IPS-NIHi7 (cell line): Measurements from ENCODE around the gene TMEM54.

Source experiments
- DNase-seq: peaks from one replicate; pipeline ENCODE4 v3.0.0; 2012; ENCODE audit warnings: mixed read lengths; ENCODE audit errors: extremely low spot score

TMEM54 gene

DNA sequence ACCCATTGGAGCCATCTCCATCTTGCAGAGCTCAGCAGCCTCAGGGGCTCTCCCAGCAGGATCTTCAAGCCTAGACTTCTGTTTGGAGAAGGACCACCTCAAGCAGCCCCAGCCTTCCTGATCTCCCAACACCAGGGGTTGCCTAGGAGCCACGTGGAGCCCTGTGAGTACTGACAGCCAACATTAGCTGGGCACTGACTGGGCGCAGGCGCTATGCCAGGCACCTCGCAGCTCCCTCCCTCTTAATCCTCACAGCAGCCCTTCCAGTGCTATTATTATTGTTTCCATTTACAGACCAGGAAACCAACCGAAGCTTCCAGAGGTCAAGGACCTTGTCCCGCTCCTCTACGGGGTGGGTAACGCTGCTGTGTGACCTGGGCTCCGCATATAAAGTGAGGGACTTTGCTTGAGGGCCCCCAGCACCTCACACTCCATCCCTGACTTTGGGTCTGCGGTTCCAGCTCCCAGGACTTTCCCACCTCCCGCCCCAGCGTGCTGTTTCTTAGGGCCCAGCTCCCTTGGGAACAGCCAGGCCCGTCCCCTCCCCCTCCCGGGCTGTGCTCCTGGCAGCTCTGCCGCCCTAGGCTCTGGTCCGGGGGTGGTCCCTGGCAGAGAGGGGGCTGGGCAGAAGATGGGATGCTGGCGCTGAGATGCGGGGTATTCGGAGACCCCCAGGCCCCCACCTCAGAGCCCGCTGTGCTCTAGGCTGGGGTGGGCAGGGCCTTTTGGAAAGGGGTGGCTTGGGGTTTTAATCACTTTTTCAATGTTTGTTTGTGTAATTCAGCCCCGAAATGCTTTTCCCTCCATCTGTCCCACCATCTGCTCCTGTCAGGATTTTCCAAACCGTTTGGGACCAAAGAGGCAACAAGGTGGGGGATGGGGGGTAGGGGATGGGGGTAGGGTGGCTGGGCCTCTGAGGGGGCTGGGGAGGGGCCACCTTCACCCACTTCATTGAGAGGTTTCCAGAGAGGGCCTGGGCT, 19.0 kb downstream of the TMEM54 start:
- no peak for DNase-seq

DNA sequence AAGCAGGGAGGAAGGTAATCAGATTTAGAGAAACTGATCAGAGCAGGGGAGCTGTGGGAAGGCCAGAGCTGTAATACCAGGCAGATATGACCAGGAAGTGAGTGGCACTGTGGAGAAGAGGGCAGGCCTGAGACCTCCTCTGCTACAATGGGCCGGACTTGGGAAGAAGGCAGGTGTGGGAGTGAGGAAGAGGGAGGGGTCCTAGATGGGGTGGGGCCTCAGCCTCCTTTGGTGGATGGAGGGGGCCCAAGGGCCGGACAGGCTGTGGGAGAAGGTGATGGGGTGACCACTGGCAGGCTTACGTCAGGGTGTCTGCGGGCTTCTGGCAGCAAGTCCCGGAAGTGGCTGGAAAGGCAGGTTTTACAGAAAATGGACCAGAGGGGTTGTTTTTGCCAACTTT, 19.9 kb downstream of the TMEM54 start:
- no peak for DNase-seq

DNA sequence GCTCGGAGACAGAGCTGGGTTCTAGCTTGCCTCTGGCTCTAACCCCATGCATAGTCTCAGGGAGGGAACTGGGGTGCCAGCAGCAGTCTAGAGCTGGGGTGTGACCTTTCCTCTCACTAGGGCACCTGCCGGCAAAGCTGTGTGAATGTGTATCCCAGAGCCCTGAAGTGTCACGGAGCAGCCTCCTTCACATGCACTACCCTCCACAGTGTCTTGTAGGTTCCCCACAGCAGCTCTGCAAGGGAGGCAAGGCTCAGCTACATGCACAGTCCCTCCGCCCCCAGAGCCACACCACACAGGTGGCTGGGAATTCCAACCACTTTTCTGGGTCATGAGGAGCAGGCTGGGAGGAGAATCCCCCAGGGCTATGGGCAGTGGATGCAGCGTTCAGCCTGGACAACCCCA, 22.6 kb downstream of the TMEM54 start:
- no peak for DNase-seq

DNA sequence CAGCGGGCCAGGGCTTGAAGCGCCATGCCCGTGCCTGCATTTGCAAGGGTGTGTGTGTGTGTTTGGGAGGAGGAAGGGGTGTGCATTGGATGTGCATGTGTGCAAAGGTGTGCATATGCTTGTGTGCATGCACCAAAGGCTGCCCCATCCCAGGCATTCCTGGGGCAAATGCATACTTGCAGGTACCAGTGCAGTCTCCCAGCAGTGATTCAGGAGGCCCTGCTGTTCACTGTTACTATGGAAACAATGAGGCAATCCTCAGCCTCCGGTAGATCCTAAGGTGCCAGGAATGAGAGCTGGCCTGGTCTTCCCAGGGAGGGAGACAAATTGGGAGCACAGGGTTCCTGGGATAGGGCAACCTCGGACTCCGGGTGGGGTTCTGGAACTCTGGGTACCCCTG, 23.0 kb downstream of the TMEM54 start:
- no peak for DNase-seq

DNA sequence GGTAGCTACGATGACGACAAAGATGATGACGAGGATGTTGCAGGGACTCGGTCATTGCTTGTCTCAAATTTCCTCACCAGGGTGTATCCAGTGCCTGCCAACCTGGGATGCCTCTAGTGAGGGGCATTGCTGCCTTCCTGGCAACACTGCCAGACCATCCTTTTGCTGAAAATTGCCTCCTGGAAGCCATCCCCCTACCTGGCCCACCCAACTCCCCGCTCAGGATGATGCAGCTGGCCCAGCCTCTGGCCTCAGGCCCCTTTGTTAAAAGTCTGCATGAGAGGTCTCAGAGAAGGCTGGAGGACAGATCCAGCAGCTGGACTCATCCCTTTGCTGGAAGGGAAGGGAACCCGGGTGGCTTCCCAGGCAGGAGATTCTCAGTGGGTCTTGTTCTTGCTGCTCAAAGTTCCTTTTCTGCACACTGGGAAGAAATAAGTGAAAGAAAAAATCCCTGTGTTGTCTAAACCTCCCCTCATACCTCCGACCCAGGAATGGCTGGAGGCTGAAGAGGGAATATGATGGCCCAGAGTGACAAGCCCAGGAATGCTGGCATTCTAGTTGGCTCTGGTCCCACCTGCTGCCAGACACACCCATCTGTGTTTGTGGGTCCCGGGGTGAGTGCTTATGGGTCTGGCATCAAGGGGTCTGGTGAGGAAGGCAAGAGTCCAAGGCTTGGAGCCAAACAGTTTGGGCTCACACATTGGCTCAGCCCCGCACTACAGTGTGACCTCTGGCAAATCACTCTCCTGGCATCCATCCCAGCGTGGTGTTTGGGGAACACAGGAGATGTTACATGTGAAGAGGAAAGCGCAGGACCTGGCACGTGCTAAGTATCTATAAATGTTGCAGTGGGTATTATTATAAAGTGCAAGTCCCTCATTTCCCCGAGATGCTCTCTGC, 23.7 kb downstream of the TMEM54 start:
- no peak for DNase-seq

DNA sequence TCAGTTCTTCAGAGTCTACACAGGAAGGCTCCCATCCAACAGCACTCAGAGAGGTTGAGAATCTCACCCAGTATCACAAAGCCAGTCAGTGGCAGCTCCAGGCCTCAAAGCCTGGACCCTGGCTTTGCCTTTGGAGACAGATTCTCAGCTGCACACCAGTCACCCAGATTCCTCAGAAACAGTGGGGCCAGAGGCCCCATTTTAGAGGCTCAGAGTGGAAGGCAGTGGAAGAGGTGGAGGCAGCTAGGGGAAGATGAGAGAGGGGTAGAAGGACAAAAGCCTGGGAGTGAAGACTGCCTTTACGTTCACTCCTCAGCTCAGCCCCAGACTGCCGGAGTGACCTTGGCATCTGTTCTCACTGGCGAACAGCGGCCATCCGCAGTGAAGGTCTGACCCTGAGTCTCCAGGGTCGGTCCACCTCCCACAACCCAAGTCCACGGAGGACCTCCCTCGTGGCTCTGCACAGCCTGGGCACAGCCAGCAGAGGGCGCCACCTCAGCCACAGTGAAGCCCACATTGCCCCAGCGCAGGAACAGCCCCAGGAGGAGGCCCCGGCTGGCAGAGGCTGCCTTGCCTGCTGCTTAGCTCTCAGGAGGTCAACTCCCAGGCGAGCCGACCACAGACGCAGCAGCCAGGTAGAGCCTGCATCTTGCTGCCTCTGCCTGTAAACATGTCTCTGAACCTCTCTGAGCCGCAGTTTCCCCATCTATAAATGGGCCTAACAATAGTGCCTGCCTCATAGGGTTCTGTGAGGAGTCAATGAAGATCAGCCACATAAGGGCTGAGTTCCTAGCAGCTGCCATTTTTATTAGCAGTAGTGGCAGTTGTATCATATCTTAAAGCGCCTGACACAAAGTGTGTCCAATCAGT, 24.6 kb downstream of the TMEM54 start:
- DNase-seq = peak; percentile 86

DNA sequence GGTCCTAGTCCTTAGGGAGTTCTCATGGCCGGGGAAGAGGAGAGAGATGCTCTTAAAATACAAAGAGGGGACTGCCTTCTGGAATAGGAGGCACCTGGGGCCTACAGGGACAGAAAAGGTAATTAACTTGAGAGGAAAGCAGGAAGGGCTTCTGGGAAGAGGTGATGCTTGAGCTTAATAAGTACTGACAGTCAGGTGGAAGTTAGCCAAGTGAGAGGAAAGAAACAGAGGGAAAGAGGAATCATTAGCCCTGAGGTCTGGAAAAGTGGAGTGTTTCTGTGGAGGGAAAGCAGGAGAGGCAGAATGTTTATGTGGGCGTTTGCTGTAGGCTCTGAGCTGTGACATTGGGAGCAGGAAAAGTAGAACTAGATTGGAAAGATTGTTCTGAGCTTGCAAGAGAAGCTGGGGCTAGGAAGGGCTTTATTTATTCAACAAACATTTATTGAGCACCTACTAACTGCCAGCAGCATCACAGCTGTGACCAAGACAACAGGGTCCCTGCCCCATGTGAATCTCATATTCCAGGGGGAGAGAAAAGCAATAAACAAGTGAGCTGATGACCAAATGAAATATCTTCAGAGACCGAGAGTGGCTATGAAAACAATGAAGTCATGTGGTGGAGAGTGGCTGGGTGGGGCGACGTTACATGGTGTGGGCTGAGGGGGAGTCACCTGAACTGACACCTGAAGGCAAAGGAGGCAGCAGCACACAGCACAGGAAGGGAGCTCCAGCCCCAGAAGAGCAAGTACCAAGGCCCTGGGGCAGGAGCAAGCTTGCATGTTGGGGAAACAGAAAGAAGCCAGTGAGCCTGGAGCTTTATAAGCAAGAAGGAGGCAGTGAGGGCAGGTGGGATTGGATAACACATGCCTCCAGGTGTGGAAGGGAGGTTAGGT, 26.1 kb downstream of the TMEM54 start:
- no peak for DNase-seq

DNA sequence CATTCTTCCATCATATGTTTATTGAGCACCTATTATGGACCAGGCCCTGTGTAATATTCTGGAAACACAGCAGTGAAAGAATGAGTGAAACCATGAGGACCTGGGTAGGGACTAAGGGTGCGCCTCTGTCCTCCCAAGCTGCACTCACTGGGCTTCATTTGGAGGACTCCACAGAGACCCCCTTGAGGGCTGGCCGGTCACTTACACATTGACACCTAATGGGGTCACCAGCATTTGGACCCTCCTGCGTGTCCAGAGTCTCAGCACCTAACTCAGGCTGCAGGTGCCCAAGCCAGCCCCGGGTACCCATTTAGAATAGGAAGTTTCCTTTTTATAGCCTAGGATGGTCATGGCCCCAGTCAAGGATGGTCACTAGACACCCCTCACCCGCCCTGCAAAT, 27.7 kb downstream of the TMEM54 start:
- DNase-seq = no peak

DNA sequence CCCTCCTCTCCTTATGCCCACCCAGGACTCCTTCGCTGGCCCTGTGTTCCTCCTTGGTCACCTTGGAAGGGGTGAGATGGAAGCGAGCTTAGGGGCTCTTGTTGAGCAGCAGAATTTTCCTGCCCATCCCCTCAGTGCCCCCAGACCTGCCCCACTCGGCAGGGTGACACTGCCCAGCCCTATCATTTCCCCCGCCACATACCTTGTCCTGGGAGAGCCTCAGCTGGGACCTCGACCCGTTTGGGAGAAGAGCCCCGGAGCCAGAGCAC, 29.1 kb downstream of the TMEM54 start:
- no peak for DNase-seq

DNA sequence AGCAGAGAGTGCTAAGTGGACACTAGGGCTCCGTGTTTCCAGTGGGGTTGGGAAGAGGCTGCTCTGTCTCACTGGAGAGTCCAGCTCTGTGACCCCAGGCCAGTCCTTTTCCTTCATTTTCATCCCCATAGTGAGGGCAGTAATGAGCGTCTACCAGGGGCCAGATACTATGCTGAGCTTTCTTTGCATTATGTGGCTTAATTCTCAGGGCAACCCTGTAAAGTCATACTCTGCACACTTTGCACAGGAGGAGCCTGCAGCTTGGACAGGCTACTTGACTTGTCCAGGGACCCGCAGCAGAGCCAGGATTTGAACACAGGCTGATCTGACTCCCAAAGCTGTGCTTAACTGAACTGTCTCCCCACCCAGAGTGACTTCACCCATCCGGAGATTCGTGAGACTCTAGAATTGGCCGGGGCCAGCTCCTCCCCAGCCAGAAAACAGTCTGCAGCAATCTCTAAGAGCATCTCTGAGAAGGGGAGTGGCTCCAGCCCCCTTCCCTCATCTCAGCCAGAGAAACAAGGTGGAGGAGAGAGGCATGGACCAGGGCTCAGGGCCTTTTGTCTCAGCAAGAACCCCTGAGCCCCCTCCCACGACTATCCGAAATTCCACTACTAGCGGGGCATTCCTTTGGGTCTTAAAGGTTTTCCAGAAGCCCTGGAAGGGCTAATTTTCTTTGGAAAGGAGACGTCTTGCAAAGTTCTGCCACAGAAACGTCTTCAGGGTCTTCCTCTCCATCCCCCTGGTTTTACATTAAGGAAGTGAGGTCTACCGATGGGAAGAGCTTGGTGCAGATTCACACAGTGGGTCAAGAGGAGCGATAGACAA, 29.6 kb downstream of the TMEM54 start:
- DNase-seq = no peak

DNA sequence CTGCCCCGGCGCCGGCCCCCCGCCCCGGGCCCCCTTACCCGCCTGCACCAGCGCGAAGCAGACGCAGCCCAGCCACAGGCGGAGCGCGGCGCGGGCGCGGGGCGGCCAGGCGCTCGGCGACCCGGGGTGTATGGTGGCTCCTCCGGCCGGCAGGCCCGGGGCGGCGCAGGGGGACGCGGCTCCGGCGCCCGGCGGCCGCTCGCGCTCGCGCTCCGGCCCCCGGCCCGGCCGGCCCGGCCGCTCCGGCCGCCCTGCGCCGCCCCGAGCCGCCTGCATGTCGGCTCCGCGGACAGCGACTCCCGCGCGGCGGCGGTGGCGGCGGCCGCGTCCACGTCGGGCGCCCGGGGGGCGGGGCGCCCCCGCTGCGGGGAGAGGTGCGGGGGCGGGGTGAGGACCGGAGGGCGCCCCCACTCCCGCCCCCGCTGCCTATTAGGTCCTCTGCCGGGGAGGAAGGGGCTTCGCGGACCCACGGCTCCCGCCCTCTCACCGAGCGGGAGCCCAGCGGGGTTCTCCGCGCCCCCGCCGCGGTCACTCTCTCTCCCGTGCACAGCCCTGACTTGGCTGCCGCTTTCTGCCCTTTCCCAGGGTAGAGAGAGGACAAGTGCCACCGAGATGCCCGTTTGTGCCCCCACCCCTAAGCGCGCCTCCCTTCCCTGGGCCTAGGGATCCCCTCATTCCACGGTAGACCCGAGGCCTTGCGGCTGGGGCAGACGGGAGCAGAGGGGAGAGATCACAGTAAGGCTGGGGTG, 30.4 kb downstream of the TMEM54 start, which contains the start of gene FNDC5:
FNDC5 (minus strand) TSS at position 298 of the 749 bp plus-strand sequence.
- peak; percentile 78 for DNase-seq

DNA sequence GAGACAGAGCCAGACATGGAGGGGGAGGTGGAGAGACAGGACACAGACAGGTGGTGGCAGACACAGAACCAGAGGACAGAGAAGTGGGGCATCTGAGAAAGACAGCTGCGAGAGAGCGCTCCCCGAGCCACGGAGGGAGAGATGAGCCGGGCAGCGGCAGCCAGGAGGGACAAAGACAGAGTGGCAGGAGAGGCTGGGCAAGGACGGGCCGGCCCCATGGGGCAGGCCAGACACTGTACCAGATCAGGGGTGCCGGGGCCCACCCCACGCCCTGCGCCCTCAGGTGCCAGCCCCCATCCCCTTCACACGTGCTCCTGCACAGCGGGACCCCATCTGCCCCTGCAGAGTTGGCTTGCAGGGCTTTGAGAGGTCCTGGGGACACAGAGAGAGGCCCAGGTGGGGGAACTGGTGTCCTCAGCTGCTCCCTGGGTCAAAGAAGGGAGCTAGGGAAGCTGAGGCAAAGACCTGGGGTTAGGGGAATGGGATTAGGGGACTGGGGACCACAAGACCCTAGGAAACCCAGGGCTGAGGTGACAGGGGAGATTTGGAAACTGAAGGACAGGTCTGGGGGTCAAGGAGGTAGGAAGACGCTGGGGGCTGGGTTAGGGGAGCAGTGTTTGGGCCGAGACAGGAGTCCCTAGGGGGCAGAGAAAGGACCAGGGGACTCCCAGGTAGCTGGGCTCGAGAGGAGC, 31.1 kb downstream of the TMEM54 start:
- no peak for DNase-seq

DNA sequence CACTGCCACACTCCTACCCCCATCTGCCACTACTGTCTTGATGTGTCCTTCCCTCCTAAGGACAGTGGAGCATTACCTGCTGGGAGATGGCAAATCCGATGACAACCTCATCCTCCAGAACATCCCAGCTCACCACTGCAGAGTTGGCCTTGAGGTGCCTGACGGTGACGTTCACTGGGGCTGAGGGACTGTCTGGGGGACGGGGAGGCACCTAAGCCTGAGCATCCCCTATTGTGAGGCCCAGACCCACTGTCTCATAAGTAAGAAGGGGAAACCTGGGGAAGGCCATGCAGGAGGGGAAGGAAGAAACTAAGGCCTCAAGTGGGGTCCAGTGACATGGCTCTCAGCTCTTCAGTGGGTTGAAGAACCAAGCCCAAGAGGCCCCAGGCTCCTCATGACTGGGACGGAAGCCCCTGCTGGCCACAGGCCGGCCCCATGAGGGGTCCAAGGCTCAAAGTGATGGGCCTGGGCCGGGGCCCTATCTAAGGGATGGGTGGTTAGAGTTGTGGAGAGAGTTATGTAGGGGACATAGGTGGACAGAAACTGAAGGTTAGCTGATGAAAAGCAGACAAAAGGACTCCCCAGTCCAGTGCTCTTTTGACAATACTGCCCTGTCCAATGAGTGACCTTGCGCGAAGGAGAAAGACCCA, 32.3 kb downstream of the TMEM54 start:
- no peak for DNase-seq

DNA sequence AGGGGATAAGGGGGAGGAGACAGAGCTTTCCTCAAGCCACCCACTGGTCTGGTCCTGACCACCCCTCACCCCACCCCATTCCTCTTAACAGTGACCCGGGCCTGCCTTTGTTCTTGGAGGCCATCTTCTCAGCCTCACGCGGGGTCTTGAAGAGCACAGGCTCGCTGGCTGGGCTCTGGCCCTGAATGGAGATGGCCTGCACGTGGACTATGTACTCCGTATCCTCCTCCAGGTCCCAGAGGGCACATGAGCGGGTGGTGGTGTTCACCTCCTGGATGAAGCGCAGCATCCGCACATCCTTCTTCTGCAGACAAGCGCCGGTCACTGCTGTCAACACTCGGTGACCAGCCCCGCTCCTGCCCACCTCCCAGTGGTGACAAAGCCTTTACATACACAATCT, 33.1 kb downstream of the TMEM54 start:
- DNase-seq = no peak

DNA sequence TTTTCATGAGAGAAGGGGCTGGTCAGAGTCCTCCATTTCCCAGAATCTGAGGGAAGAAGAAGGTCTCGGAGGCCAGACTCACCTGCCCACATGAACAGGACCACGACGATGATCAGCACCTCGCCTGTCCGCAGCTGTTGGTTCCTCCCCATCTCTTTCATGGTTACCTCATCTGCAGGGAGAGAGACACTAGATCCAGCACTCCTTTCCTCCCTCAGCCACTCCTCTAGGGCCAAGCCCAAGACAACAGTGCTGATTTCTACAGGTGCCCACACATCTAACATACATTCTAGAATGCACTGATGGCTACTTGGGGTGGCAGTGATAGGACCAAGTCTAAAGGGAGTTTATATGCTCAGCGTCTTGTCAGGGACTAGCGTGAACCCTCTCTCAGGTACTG, 33.5 kb downstream of the TMEM54 start:
- DNase-seq = no peak

DNA sequence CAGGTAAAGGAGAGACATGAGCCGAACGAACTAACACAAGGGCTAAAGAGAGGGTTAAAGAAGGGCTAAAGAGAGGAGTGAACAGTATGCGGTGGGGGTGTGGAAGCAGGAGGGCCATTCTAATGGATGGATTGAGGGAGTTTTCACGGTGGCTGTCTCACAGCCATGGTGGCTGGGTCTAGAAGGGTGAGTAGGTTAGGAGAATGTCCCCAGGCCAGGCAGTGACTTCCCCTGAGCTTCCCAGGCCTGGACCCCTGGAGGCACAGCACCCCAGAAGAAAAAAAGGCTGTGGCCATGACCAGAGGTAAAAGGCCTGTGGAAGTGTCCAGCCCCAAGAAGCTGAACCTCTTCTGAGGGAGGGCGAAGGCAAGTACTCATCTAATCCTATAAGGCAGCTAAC, 34.0 kb downstream of the TMEM54 start:
- no peak for DNase-seq

DNA sequence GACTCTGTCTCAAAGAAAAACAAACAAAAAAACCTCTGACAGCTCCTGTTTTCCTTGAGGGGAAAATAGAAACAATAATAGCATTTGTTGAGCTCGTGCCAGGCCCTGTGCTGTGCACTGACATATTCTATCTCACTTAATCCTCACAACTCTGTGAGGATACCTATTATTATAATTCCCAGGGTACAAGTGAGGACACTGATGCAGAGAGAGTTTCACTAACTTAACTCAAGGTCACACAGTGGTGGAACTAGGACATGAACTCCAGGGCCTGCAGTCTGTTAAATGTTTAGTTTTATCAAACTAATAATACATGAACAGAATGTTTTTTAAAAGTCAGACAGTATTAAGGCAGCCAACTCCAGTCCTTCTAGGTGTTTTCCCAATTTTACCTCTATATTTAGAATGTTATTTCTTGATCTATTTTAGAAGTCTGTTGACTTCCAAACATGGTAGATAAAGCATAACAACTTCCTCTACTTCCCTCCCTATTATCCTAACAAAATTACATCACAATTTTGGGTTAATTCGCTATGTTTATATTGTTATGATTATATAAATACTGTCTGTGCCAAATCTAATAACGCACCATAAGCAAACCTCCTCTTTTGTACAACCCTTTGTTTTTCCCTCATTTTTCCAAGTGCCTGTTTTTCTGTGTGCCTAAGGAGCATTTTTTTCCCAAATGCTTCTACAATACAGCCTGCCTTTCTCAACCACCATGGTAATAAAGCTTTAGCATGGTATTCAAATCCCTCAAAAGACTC, 35.4 kb downstream of the TMEM54 start:
- no peak for DNase-seq
